ENCODE data around the gene COG5. TPM values are rescaled to one million over a fixed set of nuclear protein-coding genes. Genes with fewer than 3 reads are reported as not detected.

The COG5 gene
- total and polyA plus RNA-seq, 4 donors: 4.1 to 27.1 (median 8.4) TPM

DNA sequence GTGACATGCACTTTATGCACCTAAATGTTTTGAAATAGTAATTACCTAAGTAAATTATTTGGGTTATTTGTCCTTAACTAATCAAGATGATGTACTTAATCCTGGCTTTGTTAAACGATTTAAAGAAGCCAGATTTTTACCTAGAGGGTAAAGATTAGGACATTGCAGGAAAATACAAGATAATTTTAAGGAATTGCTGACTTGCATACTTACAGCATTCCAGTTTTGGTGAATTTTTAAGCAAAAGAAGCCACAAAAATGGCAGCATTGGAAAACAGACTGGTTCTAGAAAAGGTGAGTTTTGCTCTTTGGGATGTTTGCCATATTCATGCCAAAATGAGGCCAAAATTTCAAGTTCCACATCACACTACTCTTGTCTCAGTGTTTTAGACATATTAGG lies 49.7 kb upstream of the COG5 start:
- 94% methylated on average over 1 of the region's 1 CpG for WGBS
- Histone ChIP-seq H3K4me1 (ENCODE audit: control insufficient read depth in 4 of 4, insufficient read depth in 4 of 4, low read length in 3 of 4) (no peaks in the 10 kb centered on the region), H3K27me3 (ENCODE audit: control insufficient read depth in 4 of 4, insufficient read depth in 4 of 4, low read length in 3 of 4) (no peaks in the 10 kb centered on the region), H3K4me3 (ENCODE audit: low read depth in 1 of 3, low read length in 3 of 3) (no peak overlapping the region), H3K36me3 (ENCODE audit: control insufficient read depth in 4 of 4, insufficient read depth in 3 of 4, low read depth in 1 of 4, low read length in 3 of 4) (peaks cover 0 to 7% (median 2%) of the 10 kb centered on the region in 4 donors), H3K9ac (ENCODE audit: low read depth in 1 of 2, low read length in 2 of 2) (no peak overlapping the region), H3K27ac (ENCODE audit: low read depth in 1 of 2, low read length in 2 of 2) (no peak overlapping the region), H3K9me3 (ENCODE audit: control insufficient read depth in 4 of 4, low read length in 3 of 4) (no peaks in the 10 kb centered on the region)
- TF ChIP-seq FOXA1 (IDR thresholded peaks at IDR 0.05) (no peak), HNF4A (conservative IDR thresholded peaks at IDR 0.05) (no peak), RXRA (IDR thresholded peaks at IDR 0.05) (no peak), HNF4G (IDR thresholded peaks at IDR 0.05) (no peak), SP1 (IDR thresholded peaks at IDR 0.05) (no peak)
- TF ChIP-seq, protein P1, sequence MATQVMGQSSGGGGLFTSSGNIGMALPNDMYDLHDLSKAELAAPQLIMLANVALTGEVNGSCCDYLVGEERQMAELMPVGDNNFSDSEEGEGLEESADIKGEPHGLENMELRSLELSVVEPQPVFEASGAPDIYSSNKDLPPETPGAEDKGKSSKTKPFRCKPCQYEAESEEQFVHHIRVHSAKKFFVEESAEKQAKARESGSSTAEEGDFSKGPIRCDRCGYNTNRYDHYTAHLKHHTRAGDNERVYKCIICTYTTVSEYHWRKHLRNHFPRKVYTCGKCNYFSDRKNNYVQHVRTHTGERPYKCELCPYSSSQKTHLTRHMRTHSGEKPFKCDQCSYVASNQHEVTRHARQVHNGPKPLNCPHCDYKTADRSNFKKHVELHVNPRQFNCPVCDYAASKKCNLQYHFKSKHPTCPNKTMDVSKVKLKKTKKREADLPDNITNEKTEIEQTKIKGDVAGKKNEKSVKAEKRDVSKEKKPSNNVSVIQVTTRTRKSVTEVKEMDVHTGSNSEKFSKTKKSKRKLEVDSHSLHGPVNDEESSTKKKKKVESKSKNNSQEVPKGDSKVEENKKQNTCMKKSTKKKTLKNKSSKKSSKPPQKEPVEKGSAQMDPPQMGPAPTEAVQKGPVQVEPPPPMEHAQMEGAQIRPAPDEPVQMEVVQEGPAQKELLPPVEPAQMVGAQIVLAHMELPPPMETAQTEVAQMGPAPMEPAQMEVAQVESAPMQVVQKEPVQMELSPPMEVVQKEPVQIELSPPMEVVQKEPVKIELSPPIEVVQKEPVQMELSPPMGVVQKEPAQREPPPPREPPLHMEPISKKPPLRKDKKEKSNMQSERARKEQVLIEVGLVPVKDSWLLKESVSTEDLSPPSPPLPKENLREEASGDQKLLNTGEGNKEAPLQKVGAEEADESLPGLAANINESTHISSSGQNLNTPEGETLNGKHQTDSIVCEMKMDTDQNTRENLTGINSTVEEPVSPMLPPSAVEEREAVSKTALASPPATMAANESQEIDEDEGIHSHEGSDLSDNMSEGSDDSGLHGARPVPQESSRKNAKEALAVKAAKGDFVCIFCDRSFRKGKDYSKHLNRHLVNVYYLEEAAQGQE (IDR thresholded peaks at IDR 0.05): no peak
- no peak for DNase-seq (ENCODE audit: low spot score)

DNA sequence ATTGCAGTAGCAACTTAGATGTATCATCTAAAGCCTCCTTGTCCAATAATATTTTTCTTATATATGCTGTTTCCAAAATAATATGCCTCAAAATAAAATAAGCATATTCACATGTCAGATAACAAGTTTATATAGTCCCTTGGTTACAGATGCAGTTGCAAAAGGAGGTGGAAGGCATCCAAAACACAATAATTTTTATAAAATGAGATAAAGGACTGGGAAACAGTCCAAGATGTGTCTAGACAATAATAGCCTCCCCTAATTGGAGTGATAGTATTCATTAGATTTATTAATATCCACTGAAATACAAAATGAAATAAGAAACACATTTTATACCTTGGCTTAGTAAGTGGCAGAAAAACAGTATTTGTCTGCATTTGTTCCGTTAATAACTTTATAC lies 46.6 kb upstream of the COG5 start:
- TF ChIP-seq GABPA (IDR thresholded peaks at IDR 0.05 in 1 of 2, conservative IDR thresholded peaks at IDR 0.05 in 1 of 2) (no peak), NR2F2 (IDR thresholded peaks at IDR 0.05) (no peak), YY1 (IDR thresholded peaks at IDR 0.05) (no peak), RAD21 (IDR thresholded peaks at IDR 0.05) (no peak)
- peaks cover 0 to 7% (median 3%) of the 10 kb centered on the region in 4 donors for H3K36me3 ChIP-seq (ENCODE audit: control insufficient read depth in 4 of 4, insufficient read depth in 3 of 4, low read depth in 1 of 4, low read length in 3 of 4)
- no peaks in the 10 kb centered on the region for H3K27me3 ChIP-seq (ENCODE audit: control insufficient read depth in 4 of 4, insufficient read depth in 4 of 4, low read length in 3 of 4)
- 89% methylated on average over 1 of the region's 1 CpG for WGBS
- no peak overlapping the region for H3K27ac ChIP-seq (ENCODE audit: low read depth in 1 of 2, low read length in 2 of 2)
- no peaks in the 10 kb centered on the region for H3K9me3 ChIP-seq (ENCODE audit: control insufficient read depth in 4 of 4, low read length in 3 of 4)
- no peak overlapping the region for H3K4me3 ChIP-seq (ENCODE audit: low read depth in 1 of 3, low read length in 3 of 3)
- H3K9ac ChIP-seq (ENCODE audit: low read depth in 1 of 2, low read length in 2 of 2): no peak overlapping the region
- DNase-seq (ENCODE audit: low spot score): no peak
- peaks cover 0 to 2% (median 0%) of the 10 kb centered on the region in 4 donors for H3K4me1 ChIP-seq (ENCODE audit: control insufficient read depth in 4 of 4, insufficient read depth in 4 of 4, low read length in 3 of 4)

DNA sequence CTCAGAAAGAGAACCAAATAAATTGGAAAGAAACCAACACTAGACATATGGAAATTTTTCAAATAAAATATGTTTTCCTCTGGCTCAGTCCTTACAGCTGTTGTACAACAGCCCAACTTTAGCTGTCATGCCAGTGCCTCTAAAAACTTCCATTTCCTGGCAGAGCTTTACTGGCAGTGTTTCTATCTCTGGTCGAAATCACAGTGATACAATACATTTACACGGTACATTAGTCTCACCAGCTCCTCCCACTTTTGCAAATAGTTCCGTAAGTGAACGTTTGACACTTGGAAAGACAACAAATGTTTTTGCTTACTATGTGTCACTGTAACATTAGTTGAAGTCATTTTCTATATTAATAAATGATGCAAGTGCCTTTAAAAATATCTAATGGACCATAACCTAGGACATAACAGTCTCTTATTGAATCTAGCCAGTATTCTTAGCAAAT lies 46.1 kb upstream of the COG5 start:
- Histone ChIP-seq H3K4me3 (ENCODE audit: low read depth in 1 of 3, low read length in 3 of 3) (no peak overlapping the region), H3K9ac (ENCODE audit: low read depth in 1 of 2, low read length in 2 of 2) (no peak overlapping the region), H3K36me3 (ENCODE audit: control insufficient read depth in 4 of 4, insufficient read depth in 3 of 4, low read depth in 1 of 4, low read length in 3 of 4) (peaks cover 0 to 7% (median 2%) of the 10 kb centered on the region in 4 donors), H3K27me3 (ENCODE audit: control insufficient read depth in 4 of 4, insufficient read depth in 4 of 4, low read length in 3 of 4) (no peaks in the 10 kb centered on the region), H3K4me1 (ENCODE audit: control insufficient read depth in 4 of 4, insufficient read depth in 4 of 4, low read length in 3 of 4) (peaks cover 0 to 2% (median 0%) of the 10 kb centered on the region in 4 donors), H3K9me3 (ENCODE audit: control insufficient read depth in 4 of 4, low read length in 3 of 4) (no peaks in the 10 kb centered on the region), H3K27ac (ENCODE audit: low read depth in 1 of 2, low read length in 2 of 2) (no peak overlapping the region)
- 84% methylated on average over 4 of the region's 4 CpGs for WGBS
- TF ChIP-seq TAF1 (conservative IDR thresholded peaks at IDR 0.05) (no peak), JUND (IDR thresholded peaks at IDR 0.05) (no peak), RAD21 (IDR thresholded peaks at IDR 0.05) (no peak), YY1 (IDR thresholded peaks at IDR 0.05) (no peak), FOXA2 (IDR thresholded peaks at IDR 0.05) (no peak), SP1 (IDR thresholded peaks at IDR 0.05) (no peak), EGR1 (IDR thresholded peaks at IDR 0.05; ENCODE audit: low read depth in 2 of 2) (no peak), HNF4A (conservative IDR thresholded peaks at IDR 0.05) (no peak), NR2F2 (IDR thresholded peaks at IDR 0.05) (no peak), HNF4G (IDR thresholded peaks at IDR 0.05) (no peak)
- TF ChIP-seq, protein P1 (IDR thresholded peaks at IDR 0.05): no peak
- TF ChIP-seq, protein P2, sequence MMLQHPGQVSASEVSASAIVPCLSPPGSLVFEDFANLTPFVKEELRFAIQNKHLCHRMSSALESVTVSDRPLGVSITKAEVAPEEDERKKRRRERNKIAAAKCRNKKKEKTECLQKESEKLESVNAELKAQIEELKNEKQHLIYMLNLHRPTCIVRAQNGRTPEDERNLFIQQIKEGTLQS (IDR thresholded peaks at IDR 0.05): no peak
- TF ChIP-seq, protein P3, sequence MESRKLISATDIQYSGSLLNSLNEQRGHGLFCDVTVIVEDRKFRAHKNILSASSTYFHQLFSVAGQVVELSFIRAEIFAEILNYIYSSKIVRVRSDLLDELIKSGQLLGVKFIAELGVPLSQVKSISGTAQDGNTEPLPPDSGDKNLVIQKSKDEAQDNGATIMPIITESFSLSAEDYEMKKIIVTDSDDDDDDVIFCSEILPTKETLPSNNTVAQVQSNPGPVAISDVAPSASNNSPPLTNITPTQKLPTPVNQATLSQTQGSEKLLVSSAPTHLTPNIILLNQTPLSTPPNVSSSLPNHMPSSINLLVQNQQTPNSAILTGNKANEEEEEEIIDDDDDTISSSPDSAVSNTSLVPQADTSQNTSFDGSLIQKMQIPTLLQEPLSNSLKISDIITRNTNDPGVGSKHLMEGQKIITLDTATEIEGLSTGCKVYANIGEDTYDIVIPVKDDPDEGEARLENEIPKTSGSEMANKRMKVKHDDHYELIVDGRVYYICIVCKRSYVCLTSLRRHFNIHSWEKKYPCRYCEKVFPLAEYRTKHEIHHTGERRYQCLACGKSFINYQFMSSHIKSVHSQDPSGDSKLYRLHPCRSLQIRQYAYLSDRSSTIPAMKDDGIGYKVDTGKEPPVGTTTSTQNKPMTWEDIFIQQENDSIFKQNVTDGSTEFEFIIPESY (IDR thresholded peaks at IDR 0.05): no peak
- DNase-seq (ENCODE audit: low spot score): no peak
